K562 (cell line): ENCODE measurements around the gene ATXN7L1. TPM values are rescaled to one million over a fixed set of nuclear protein-coding genes. Genes with fewer than 3 reads are reported as not detected.
A peak's percentile ranks its signal among the peaks of the same experiment; 100 is the strongest.

Experiments
- ATF2 ChIP-seq: sonication (generic); formaldehyde crosslinking; IDR thresholded peaks from 2 replicates; pipeline ENCODE4 v1.8.1; 2022; ENCODE audit warnings: missing genetic modification reagents
- CGGBP1 ChIP-seq: fragments of 250-450 bp; sonication (Bioruptor Pico); IDR thresholded peaks from 2 replicates; pipeline ENCODE4 v1.9.0; 2021; ENCODE audit warnings: mild to moderate bottlenecking
- CREM ChIP-seq: IDR thresholded peaks from 2 replicates; pipeline ENCODE4 v1.6.1; 2014; ENCODE audit warnings: antibody characterized with exemption, low read depth
- CTBP1 ChIP-seq: fragments of 450-650 bp; IDR thresholded peaks from 2 replicates; pipeline ENCODE4 v1.6.1; 2016; ENCODE audit warnings: borderline replicate concordance
- DMBX1 ChIP-seq: fragments of 250-450 bp; sonication (Bioruptor Pico); IDR thresholded peaks from 2 replicates; pipeline ENCODE4 v1.8.0; 2022; ENCODE audit warnings: inconsistent platforms, mild to moderate bottlenecking, moderate library complexity, borderline replicate concordance
- EZH2 ChIP-seq: IDR thresholded peaks from 2 replicates; pipeline ENCODE4 v1.6.1; 2012; ENCODE audit warnings: low read depth, mild to moderate bottlenecking, inconsistent platforms, low read length, borderline replicate concordance
- FOXM1 ChIP-seq, 2 experiments: fragments of 450-650 bp in 1 of 2; sonication (generic) in 1 of 2; formaldehyde crosslinking in 1 of 2; IDR thresholded peaks; 2 replicates each; pipeline versions ENCODE4 v1.6.1 to v1.9.0; 2017 to 2022; ENCODE audit warnings: low read depth in 2 of 2, mild to moderate bottlenecking in 2 of 2, missing genetic modification reagents in 1 of 2, moderate library complexity in 1 of 2
- HDAC3 ChIP-seq: fragments of 450-650 bp; IDR thresholded peaks from 2 replicates; pipeline ENCODE4 v1.6.1; 2018; ENCODE audit warnings: borderline replicate concordance, mild to moderate bottlenecking, moderate library complexity; ENCODE audit not compliant: partially characterized antibody
- HMG20B ChIP-seq: fragments of 250-450 bp; sonication (Bioruptor Pico); IDR thresholded peaks from 2 replicates; pipeline ENCODE4 v1.5.0; 2021; ENCODE audit warnings: mild to moderate bottlenecking
- KDM5B ChIP-seq: fragments of 200-600 bp; sonication (generic); IDR thresholded peaks from 2 replicates; pipeline ENCODE4 v1.6.1; 2012; ENCODE audit warnings: low read depth, mild to moderate bottlenecking, moderate library complexity, low read length, control low read depth, inconsistent platforms; ENCODE audit not compliant: insufficient replicate concordance
- NCOA4 ChIP-seq: fragments of 450-650 bp; IDR thresholded peaks from 2 replicates; pipeline ENCODE4 v1.6.1; 2018; ENCODE audit warnings: mild to moderate bottlenecking; ENCODE audit not compliant: partially characterized antibody
- NR3C1 ChIP-seq: sonication (generic); formaldehyde crosslinking; IDR thresholded peaks from 2 replicates; pipeline ENCODE4 v1.8.1; 2022; ENCODE audit warnings: missing genetic modification reagents
- RBFOX2 ChIP-seq: fragments of 200-400 bp; formaldehyde crosslinking; IDR thresholded peaks from 2 replicates; pipeline ENCODE4 v1.6.1; 2017; ENCODE audit warnings: low read depth, mild to moderate bottlenecking, low read length, moderate library complexity
- SMAD4 ChIP-seq: fragments of 250-450 bp; sonication (Bioruptor Pico); conservative IDR thresholded peaks from 2 replicates; pipeline ENCODE4 v1.8.0; 2021; ENCODE audit warnings: inconsistent platforms, mild to moderate bottlenecking, moderate library complexity
- TCFL5 ChIP-seq: fragments of 250-450 bp; sonication (Bioruptor Pico); conservative IDR thresholded peaks from 2 replicates; pipeline ENCODE4 v1.6.1; 2021; ENCODE audit warnings: mild to moderate bottlenecking, moderate library complexity, matching md5 sums
- ZBTB33 ChIP-seq: sonication (generic); formaldehyde crosslinking; IDR thresholded peaks from 2 replicates; pipeline ENCODE4 v1.8.1; 2023; ENCODE audit warnings: mild to moderate bottlenecking, missing genetic modification reagents
- ZFX ChIP-seq: sonication (generic); formaldehyde crosslinking; IDR thresholded peaks from 2 replicates; pipeline ENCODE4 v1.8.0; 2022; ENCODE audit warnings: mild to moderate bottlenecking, missing genetic modification reagents, moderate library complexity
- ZNF408 ChIP-seq: fragments of 250-450 bp; sonication (Bioruptor Pico); IDR thresholded peaks from 2 replicates; pipeline ENCODE4 v1.4.0; 2020; ENCODE audit warnings: low read depth, mild to moderate bottlenecking, moderate library complexity
- ZNF644 ChIP-seq: fragments of 200-800 bp; sonication (Bioruptor generic); IDR thresholded peaks from 2 replicates; pipeline ENCODE4 v1.6.1; 2016; ENCODE audit warnings: low read depth, missing genetic modification characterization, missing compliant biosample characterization
- ZNF699 ChIP-seq: fragments of 250-450 bp; sonication (Bioruptor Pico); IDR thresholded peaks from 2 replicates; pipeline ENCODE4 v1.8.0; 2021; ENCODE audit warnings: mild to moderate bottlenecking, moderate library complexity; ENCODE audit not compliant: insufficient replicate concordance
- polyA plus RNA-seq, 8 experiments: library from polyadenylated mRNA; depleted of rRNA in 4 of 8; stranded (reverse) in 5 of 8; unstranded in 3 of 8; fragments of >200 nt; fragmentation: Nextera tagmentation in 2 of 8; fragmentation: Illumina TruSeq in 1 of 8; extraction: Ambion mirVana in 2 of 8; extraction: Trizol in 1 of 8; gene quantifications; 2 replicates each; pipeline versions ENCODE4 v1.2.1 to v1.2.3, GENCODE V29; 2011 to 2014; ENCODE audit warnings: inconsistent platforms in 1 of 8, missing spikeins in 1 of 8
- total RNA-seq, 7 experiments: library from RNA; depleted of rRNA in 6 of 7; stranded (reverse); fragments of >200 nt in 6 of 7; fragmentation: Illumina TruSeq in 2 of 7; extraction: Trizol in 2 of 7; gene quantifications; 2 replicates each; pipeline versions ENCODE4 v1.2.1 to v1.2.3, GENCODE V29; 2011 to 2021; ENCODE audit warnings: low replicate concordance in 1 of 7
- TF ChIP-seq, protein P1 (sequence below), 2 experiments: fragments of 450-650 bp; conservative IDR thresholded peaks; 2 replicates each; pipeline ENCODE4 v1.6.1; 2017; ENCODE audit warnings: mild to moderate bottlenecking in 2 of 2, moderate library complexity in 2 of 2

Gene ATXN7L1
- total and polyA plus RNA-seq, 9 of the 15 experiments (the other 6 are each of a cell fraction or from before 2014, with no cell fraction given): 6.6 to 13.7 (median 10.7) TPM

GRCh38 chr7:105678811-105679495, 197.4 kb downstream of the ATXN7L1 start (continued):
- peak; percentile 50 for TF ChIP-seq RBFOX2
- no peak for TF ChIP-seq CGGBP1 (CRISPR knock-in tag)
- no peak for TF ChIP-seq ZNF644 (tag)
- TF ChIP-seq SMAD4 (CRISPR knock-in tag): 0 out of 2 replicates have a peak, but pooled peaks have one; percentile 43
- no peak for TF ChIP-seq EZH2
- TF ChIP-seq CTBP1: peak; percentile 61; the same call in 1 of the 2 replicates
- peak; percentile 57 for TF ChIP-seq ZFX (CRISPR knock-in tag)
- TF ChIP-seq ZNF699 (CRISPR knock-in tag): no peak
- TF ChIP-seq CREM: peak; percentile 30
- TF ChIP-seq DMBX1 (CRISPR knock-in tag): no peak
- peak; percentile 52; the same call in 1 of the 2 replicates for TF ChIP-seq ZBTB33
- no peak for TF ChIP-seq HMG20B (CRISPR knock-in tag)
- TF ChIP-seq NCOA4: no peak
- no peak for TF ChIP-seq ZNF408 (CRISPR knock-in tag)
- peak; percentile 33 for TF ChIP-seq HDAC3
- no peak for TF ChIP-seq ATF2 (CRISPR knock-in tag)
- TF ChIP-seq, protein P1, sequence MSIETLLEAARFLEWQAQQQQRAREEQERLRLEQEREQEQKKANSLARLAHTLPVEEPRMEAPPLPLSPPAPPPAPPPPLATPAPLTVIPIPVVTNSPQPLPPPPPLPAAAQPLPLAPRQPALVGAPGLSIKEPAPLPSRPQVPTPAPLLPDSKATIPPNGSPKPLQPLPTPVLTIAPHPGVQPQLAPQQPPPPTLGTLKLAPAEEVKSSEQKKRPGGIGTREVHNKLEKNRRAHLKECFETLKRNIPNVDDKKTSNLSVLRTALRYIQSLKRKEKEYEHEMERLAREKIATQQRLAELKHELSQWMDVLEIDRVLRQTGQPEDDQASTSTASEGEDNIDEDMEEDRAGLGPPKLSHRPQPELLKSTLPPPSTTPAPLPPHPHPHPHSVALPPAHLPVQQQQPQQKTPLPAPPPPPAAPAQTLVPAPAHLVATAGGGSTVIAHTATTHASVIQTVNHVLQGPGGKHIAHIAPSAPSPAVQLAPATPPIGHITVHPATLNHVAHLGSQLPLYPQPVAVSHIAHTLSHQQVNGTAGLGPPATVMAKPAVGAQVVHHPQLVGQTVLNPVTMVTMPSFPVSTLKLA (conservative IDR thresholded peaks at IDR 0.05): peak; percentile 31 to 51; a peak in 2 of 4 replicates
- TF ChIP-seq TCFL5 (CRISPR knock-in tag): no peak
- TF ChIP-seq FOXM1 (IDR thresholded peaks at IDR 0.05; ENCODE audit: low read depth): peak; percentile 66
- no peak for TF ChIP-seq FOXM1 (CRISPR knock-in tag; IDR thresholded peaks at IDR 0.05; ENCODE audit: low read depth)
- TF ChIP-seq NR3C1 (CRISPR knock-in tag): no peak
- peak; percentile 31 for TF ChIP-seq KDM5B
